Measurements from ENCODE around the gene CD79A.
"Not testable (repeated sequence)": the region's sequence is repeated elsewhere in the genome, so short reads cannot be mapped to it uniquely, and the experiment has no call there.

Gene CD79A

GRCh38 chr19:41863209-41863931, 13.7 kb upstream of the CD79A start:
- DNase-seq, result no peak

GRCh38 chr19:41864374-41864773, 12.7 kb upstream of the CD79A start:
- no peak for DNase-seq

GRCh38 chr19:41866284-41866683, 10.8 kb upstream of the CD79A start:
- no peak for DNase-seq

- DNase-seq, result no peak
Observed at GRCh38 chr19:41868120-41868988, 8.7 kb upstream of the CD79A start.

GRCh38 chr19:41868989-41869300, 8.1 kb upstream of the CD79A start:
- no peak for DNase-seq

GRCh38 chr19:41869374-41869955, 7.6 kb upstream of the CD79A start:
- DNase-seq, result no peak

GRCh38 chr19:41870401-41870873, 6.6 kb upstream of the CD79A start:
- DNase-seq, result no peak

- peak; percentile 73 for DNase-seq
Observed at GRCh38 chr19:41871573-41872383, 5.3 kb upstream of the CD79A start.

GRCh38 chr19:41872384-41872774, 4.7 kb upstream of the CD79A start:
- DNase-seq, result no peak

GRCh38 chr19:41872775-41873647, 4.1 kb upstream of the CD79A start:
- DNase-seq, result peak; percentile 68

- DNase-seq, result not testable (repeated sequence)
Observed at GRCh38 chr19:41875973-41876372, 1.1 kb upstream of the CD79A start.

GRCh38 chr19:41877916-41878905, 1.1 kb downstream of the CD79A start:
- no peak for DNase-seq

GRCh38 chr19:41879080-41879479, 2.0 kb downstream of the CD79A start:
- DNase-seq, result no peak

- DNase-seq, result no peak
Observed at GRCh38 chr19:41879670-41880328, 2.7 kb downstream of the CD79A start.

GRCh38 chr19:41880329-41880708, 3.2 kb downstream of the CD79A start:
- DNase-seq, result no peak

- peak; percentile 61 for DNase-seq
Observed at GRCh38 chr19:41882568-41883462, 5.7 kb downstream of the CD79A start, which contains the start of gene ARHGEF1. ARHGEF1 (plus strand) TSS chr19:41883184; CDS start chr19:41888083, 4,899 bp downstream.

- no peak for DNase-seq
Observed at GRCh38 chr19:41883463-41883820, 6.4 kb downstream of the CD79A start.

- DNase-seq, result peak; percentile 92
Observed at GRCh38 chr19:41883821-41884733, 7.0 kb downstream of the CD79A start.
